Stimulated activated CD8-positive, alpha-beta memory T cell treated with anti-CD3 and anti-CD28 coated beads, Interleukin-12 subunit alpha, Interleukin-12 subunit beta, amount 100 ng/mL, for 24 hours (primary cell): Measurements from ENCODE around the gene SPECC1.

Experiments
- DNase-seq: peaks from one replicate; pipeline ENCODE4 v3.0.0-alpha.2; 2020; ENCODE audit errors: extremely low read depth

Gene SPECC1

GRCh38 chr17:20273741-20274500, 264.8 kb downstream of the SPECC1 start:
- DNase-seq = no peak

GRCh38 chr17:20275653-20276052, 266.5 kb downstream of the SPECC1 start:
- no peak for DNase-seq

GRCh38 chr17:20276421-20276820, 267.3 kb downstream of the SPECC1 start:
- no peak for DNase-seq

- no peak for DNase-seq
These were observed 269.6 kb downstream of the SPECC1 start for GRCh38 chr17:20278805-20279204.

- no peak for DNase-seq
These were observed 270.5 kb downstream of the SPECC1 start for GRCh38 chr17:20279631-20280030.

GRCh38 chr17:20280051-20280450, 270.9 kb downstream of the SPECC1 start:
- DNase-seq = no peak

- no peak for DNase-seq
These were observed 271.7 kb downstream of the SPECC1 start for GRCh38 chr17:20280851-20281250.

- DNase-seq = no peak
These were observed 272.7 kb downstream of the SPECC1 start for GRCh38 chr17:20281860-20282259.

- DNase-seq = no peak
These were observed 273.6 kb downstream of the SPECC1 start for GRCh38 chr17:20282526-20283308.

- DNase-seq = no peak
These were observed 274.9 kb downstream of the SPECC1 start for GRCh38 chr17:20284022-20284421.

GRCh38 chr17:20284570-20285295, 275.6 kb downstream of the SPECC1 start:
- no peak for DNase-seq

GRCh38 chr17:20289984-20290383, 280.8 kb downstream of the SPECC1 start:
- no peak for DNase-seq

GRCh38 chr17:20291853-20292252, 282.7 kb downstream of the SPECC1 start:
- no peak for DNase-seq

GRCh38 chr17:20293501-20293900, 284.3 kb downstream of the SPECC1 start:
- DNase-seq = no peak

- DNase-seq = no peak
These were observed 285.0 kb downstream of the SPECC1 start for GRCh38 chr17:20294120-20294519.

GRCh38 chr17:20299013-20299412, 289.9 kb downstream of the SPECC1 start:
- DNase-seq = no peak

GRCh38 chr17:20300436-20300934, 291.3 kb downstream of the SPECC1 start:
- no peak for DNase-seq

GRCh38 chr17:20302246-20302917, 293.2 kb downstream of the SPECC1 start:
- no peak for DNase-seq

GRCh38 chr17:20304961-20305360, 295.8 kb downstream of the SPECC1 start:
- DNase-seq = no peak

GRCh38 chr17:20306924-20307323, 297.8 kb downstream of the SPECC1 start:
- DNase-seq = no peak

- DNase-seq = no peak
These were observed 298.3 kb downstream of the SPECC1 start for GRCh38 chr17:20307326-20307910.
